ENCODE results near the gene SLC10A7. TPM values are rescaled to one million over a fixed set of nuclear protein-coding genes. Genes with fewer than 3 reads are reported as not detected.

SLC10A7 gene
- total RNA-seq, 1 experiment from 2014 or later: 3.9 TPM

DNA sequence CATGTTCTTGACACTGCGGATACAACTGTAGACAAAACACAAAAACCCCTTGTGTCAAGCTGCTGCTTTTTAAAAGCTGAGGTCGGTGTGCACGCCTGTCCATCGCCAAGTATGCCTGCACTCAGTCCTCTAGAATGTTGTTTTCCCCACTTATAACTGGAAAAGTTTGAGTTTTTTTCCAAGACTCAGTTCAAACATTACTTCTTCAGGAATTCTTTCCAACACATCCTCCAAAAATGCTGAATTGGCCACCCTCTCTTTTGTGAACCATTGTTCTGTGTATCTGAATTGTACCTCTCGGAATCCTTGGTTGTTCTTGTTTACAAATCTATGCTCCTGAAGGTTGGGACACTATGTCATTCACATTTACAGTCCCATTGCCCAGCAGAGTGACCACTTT, 212.8 kb downstream of the SLC10A7 start:
- Histone ChIP-seq H3K27me3 (ENCODE audit: insufficient read depth, low read length) (no peaks in the 10 kb centered on the region), H2AK5ac (ENCODE audit: insufficient read length, low read length) (no peak overlapping the region), H3K18ac (ENCODE audit: insufficient read length, low read depth, low read length) (no peak overlapping the region), H3K4me2 (ENCODE audit: insufficient read depth, insufficient read length, low read length) (no peak overlapping the region), H3K27ac (ENCODE audit: insufficient read length, low read depth, low read length) (no peak overlapping the region), H4K91ac (ENCODE audit: insufficient read length, low read depth, low read length) (no peak overlapping the region), H4K20me1 (ENCODE audit: control insufficient read depth, insufficient read depth, insufficient read length) (no peaks in the 10 kb centered on the region), H4K5ac (ENCODE audit: insufficient read length, low read depth, low read length) (no peak overlapping the region), H3K79me1 (ENCODE audit: insufficient read depth, low read depth, low read length, poor library complexity, severe bottlenecking) (no peaks in the 10 kb centered on the region), H3K9me3 (ENCODE audit: control insufficient read depth, low read depth, low read length) (no peaks in the 10 kb centered on the region), H2BK120ac (ENCODE audit: low read depth, low read length, poor library complexity, severe bottlenecking) (no peak overlapping the region), H3T11ph (ENCODE audit: low read length) (no peak overlapping the region), H3K23ac (ENCODE audit: insufficient read length, low read depth, low read length) (no peak overlapping the region), H2BK12ac (ENCODE audit: insufficient read length, low read depth, low read length) (no peak overlapping the region), H3K14ac (ENCODE audit: insufficient read depth, low read length) (no peak overlapping the region), H2AFZ (ENCODE audit: low read length) (no peak overlapping the region), H2BK20ac (ENCODE audit: low read depth, low read length, poor library complexity, severe bottlenecking) (no peak overlapping the region), H3K56ac (ENCODE audit: insufficient read length, low read depth, low read length) (no peak overlapping the region), H4K8ac (replicated peaks; ENCODE audit: insufficient read length, low read depth, low read length) (no peak overlapping the region), H3K23me2 (ENCODE audit: insufficient read length, low read depth, low read length, poor library complexity, severe bottlenecking) (no peaks in the 10 kb centered on the region), H3K4me1 (ENCODE audit: insufficient read depth, low read length) (no peaks in the 10 kb centered on the region), H2BK5ac (ENCODE audit: insufficient read length, low read length) (no peak overlapping the region), H3K4ac (ENCODE audit: low read depth, low read length) (no peak overlapping the region), H3K9ac (ENCODE audit: extremely low read depth, insufficient read length, low read length) (no peak overlapping the region), H2BK15ac (ENCODE audit: low read depth, low read length) (no peak overlapping the region), H3K79me2 (ENCODE audit: insufficient read depth, low read length) (no peaks in the 10 kb centered on the region)
- Mint-ChIP-seq H3K36me3 (ENCODE audit: insufficient read depth in 1 of 3, low read depth in 3 of 3) (no peaks in the 10 kb centered on the region), H3K27me3 (ENCODE audit: low read depth) (no peaks in the 10 kb centered on the region), H3K27ac (no peak overlapping the region), H3K4me3 (no peak overlapping the region), H3K9me3 (no peaks in the 10 kb centered on the region), H3K4me1 (no peaks in the 10 kb centered on the region)
- WGBS (ENCODE audit: extremely low coverage, insufficient read length, low lambda C conversion rate): no CpG with 5 or more reads among the region's 5 CpGs
- no peak for TF ChIP-seq CTCF (conservative IDR thresholded peaks at IDR 0.05)
- no peak for DNase-seq
